Astrocyte (in vitro differentiated cells and primary cell): ENCODE data around the gene GSTT4.

Experiments
- CTCF ChIP-seq: IDR thresholded peaks from 2 replicates; pipeline ENCODE4 v1.5.1; 2011; ENCODE audit warnings: low read depth, mild to moderate bottlenecking, inconsistent platforms, low read length, moderate library complexity; ENCODE audit not compliant: insufficient read depth
- EZH2 ChIP-seq: IDR thresholded peaks from 2 replicates; pipeline ENCODE4 v1.6.1; 2012; ENCODE audit warnings: mild to moderate bottlenecking, low read length, inconsistent platforms; ENCODE audit not compliant: insufficient read depth

GRCh38 chr22:24003887-24004286, 1.4 kb downstream of the GSTT4 start:
- TF ChIP-seq CTCF (no peak), EZH2 (no peak)
